Medulla oblongata (tissue), 1 donor: ENCODE results near the gene DUSP28.

Experiments used
- DNase-seq: peaks from one replicate; pipeline ENCODE4 v3.0.0-alpha.2; 2015; ENCODE audit errors: extremely low spot score

DUSP28 gene

GRCh38 chr2:240572141-240573031 is 12.2 kb downstream of the DUSP28 start:
- DNase-seq = no peak

- no peak for DNase-seq
Measured at GRCh38 chr2:240573071-240573515, 12.9 kb downstream of the DUSP28 start.

- DNase-seq = no peak
Measured at GRCh38 chr2:240573516-240574385, 13.6 kb downstream of the DUSP28 start.

- no peak for DNase-seq
Measured at GRCh38 chr2:240574386-240575100, 14.4 kb downstream of the DUSP28 start.

GRCh38 chr2:240575101-240575965 is 15.2 kb downstream of the DUSP28 start:
- no peak for DNase-seq

- no peak for DNase-seq
Measured at GRCh38 chr2:240576036-240576435, 15.9 kb downstream of the DUSP28 start.

- no peak for DNase-seq
Measured at GRCh38 chr2:240576436-240577205, 16.5 kb downstream of the DUSP28 start.

GRCh38 chr2:240577281-240578109 is 17.3 kb downstream of the DUSP28 start:
- no peak for DNase-seq

- DNase-seq = no peak
Measured at GRCh38 chr2:240578110-240578450, 17.9 kb downstream of the DUSP28 start.

- DNase-seq = no peak
Measured at GRCh38 chr2:240578488-240578887, 18.3 kb downstream of the DUSP28 start.

- no peak for DNase-seq
Measured at GRCh38 chr2:240579071-240579762, 19.1 kb downstream of the DUSP28 start.

GRCh38 chr2:240579771-240580614 is 19.8 kb downstream of the DUSP28 start:
- no peak for DNase-seq

GRCh38 chr2:240581811-240582210 is 21.7 kb downstream of the DUSP28 start:
- DNase-seq = no peak

GRCh38 chr2:240582781-240583180 is 22.6 kb downstream of the DUSP28 start:
- no peak for DNase-seq

GRCh38 chr2:240583774-240584173 is 23.6 kb downstream of the DUSP28 start:
- DNase-seq = no peak

GRCh38 chr2:240584486-240585031 is 24.4 kb downstream of the DUSP28 start:
- DNase-seq = no peak

- no peak for DNase-seq
Measured at GRCh38 chr2:240585101-240585500, 24.9 kb downstream of the DUSP28 start.
